CD4-positive, alpha-beta T cell (primary cell): ENCODE results near the gene FOXD4L1. TPM values are rescaled to one million over a fixed set of nuclear protein-coding genes. Genes with fewer than 3 reads are reported as not detected.
"Not testable (repeated sequence)": the region's sequence is repeated elsewhere in the genome, so short reads cannot be mapped to it uniquely, and the experiment has no call there.

Experiments
- ATAC-seq: fragments of 200-7000 bp; cut with Tn5 transposase; one replicate; pipeline ENCODE4 v1.10.0; 2022; ENCODE audit warnings: mild to moderate bottlenecking; ENCODE audit not compliant: poor library complexity
- CTCF ChIA-PET: fragments of 350-600 bp; sonication (Branson Sonifier 250); formaldehyde crosslinking; loops from one replicate; lab custom pipeline; 2021; ENCODE audit warnings: antibody characterized with exemption, inconsistent platforms; lab: Charles Lee
- POLR2A ChIA-PET: fragments of 350-600 bp; sonication (Branson Sonifier 250); formaldehyde crosslinking; loops from one replicate; lab custom pipeline; 2021; ENCODE audit warnings: antibody characterized with exemption, inconsistent platforms; lab: Charles Lee
- DNase-seq, 14 experiments: peaks; one replicate each; pipeline ENCODE4 v3.0.0-alpha.2; 2013 to 2020; ENCODE audit warnings: mixed read lengths in 2 of 14
- H3K27ac ChIP-seq, 2 donors: one replicate each; pipeline versions ENCODE4 v1.5.1 to v1.7.0; 2013; ENCODE audit warnings: low read length in 2 of 2, low read depth in 1 of 2, mild to moderate bottlenecking in 1 of 2
- H3K27me3 ChIP-seq, 2 experiments: 1 replicate in 1 of 2; 2 replicates in 1 of 2; pipeline versions ENCODE4 v1.6.1 to v1.7.0; 2013; ENCODE audit warnings: low read length in 2 of 2, control low read depth in 1 of 2, mild to moderate bottlenecking in 1 of 2, moderate library complexity in 1 of 2; ENCODE audit not compliant: insufficient read depth in 2 of 2, control insufficient read depth in 1 of 2
- H3K36me3 ChIP-seq: one replicate; pipeline ENCODE4 v1.6.1; 2013; ENCODE audit warnings: low read length, control low read depth; ENCODE audit not compliant: insufficient read depth
- H3K4me1 ChIP-seq: one replicate; pipeline ENCODE4 v1.6.1; 2013; ENCODE audit warnings: low read length, control low read depth; ENCODE audit not compliant: insufficient read depth
- H3K4me3 ChIP-seq: one replicate; pipeline ENCODE4 v1.5.1; 2013; ENCODE audit warnings: mild to moderate bottlenecking, low read length, moderate library complexity
- H3K9me3 ChIP-seq, 2 experiments: 1 replicate in 1 of 2; 2 replicates in 1 of 2; pipeline versions ENCODE4 v1.6.1 to v1.7.0; 2013; ENCODE audit warnings: low read length in 2 of 2, mild to moderate bottlenecking in 2 of 2, control low read depth in 1 of 2, moderate library complexity in 1 of 2; ENCODE audit not compliant: control insufficient read depth in 1 of 2, insufficient read depth in 1 of 2
- H3K27ac Mint-ChIP-seq: one replicate; pipeline ENCODE4 v1.8.0; 2020; ENCODE audit warnings: mixed read lengths
- H3K27me3 Mint-ChIP-seq: one replicate; pipeline ENCODE4 v1.8.0; 2021; ENCODE audit warnings: mixed read lengths
- H3K36me3 Mint-ChIP-seq: one replicate; pipeline ENCODE4 v1.8.0; 2021; ENCODE audit warnings: low read depth, mixed read lengths
- H3K4me1 Mint-ChIP-seq: one replicate; pipeline ENCODE4 v1.8.0; 2021; ENCODE audit warnings: low read depth, mixed read lengths
- H3K4me3 Mint-ChIP-seq: one replicate; pipeline ENCODE4 v1.8.0; 2020; ENCODE audit warnings: mild to moderate bottlenecking, mixed read lengths
- H3K9me3 Mint-ChIP-seq: one replicate; pipeline ENCODE4 v1.8.0; 2020; ENCODE audit warnings: mixed read lengths
- intact Hi-C, 2 experiments: fragments of 100-400 bp; cut with DNase I in 1 of 2; cut with micrococcal nuclease in 1 of 2; formaldehyde crosslinking; loops; one replicate each; pipeline versions ENCODE4 v1.15.1 to v1.9.0; 2023 to 2025; cut with DNase I, micrococcal nuclease
- polyA plus RNA-seq, 2 donors: library from polyadenylated mRNA; unstranded; fragments of 120-200 nt; gene quantifications; one replicate each; pipeline ENCODE4 v1.2.1, GENCODE V29; 2013
- total RNA-seq, 174 experiments: library from RNA in 2 of 174; stranded (reverse) in 2 of 174; gene quantifications; one replicate each; pipeline ENCODE4 v1.2.3 and lab custom pipeline; 2021 to 2026

Gene FOXD4L1
- total RNA-seq (not detected), total RNA-seq (lab: John Stamatoyannopoulos, UW) (0 to 0.85 (median 0.16) reads per million in 172 experiments)
- 0.08 TPM for polyA plus RNA-seq (2013, experiment 1 of 2)
- polyA plus RNA-seq (2013, experiment 2 of 2), result 0.10 TPM

GRCh38 chr2:113498365-113498764, at the start of gene FOXD4L1:
Gene FOXD4L1, plus strand, starts transcription at chr2:113498665. Its CDS starts 592 bp downstream, at chr2:113499257.
- DNase-seq, POLR2A ChIA-PET, CTCF ChIA-PET, H3K9me3 Mint-ChIP-seq, H3K27ac Mint-ChIP-seq, H3K4me1 Mint-ChIP-seq, intact Hi-C loops, H3K27ac ChIP-seq, H3K9me3 ChIP-seq, ATAC-seq, H3K36me3 Mint-ChIP-seq, H3K4me3 ChIP-seq, H3K36me3 ChIP-seq: not testable (repeated sequence)
- Histone ChIP-seq H3K27me3 (peaks cover 9 to 15% of the 10 kb centered on the region in 2 experiments), H3K4me1 (peaks cover 30% of the 10 kb centered on the region)
- Mint-ChIP-seq H3K27me3 (peaks cover 11% of the 10 kb centered on the region), H3K4me3 (peak within 1 kb of the TSS; percentile 34)

GRCh38 chr2:113465770-113466169, 32.7 kb upstream of the FOXD4L1 start:
- H3K4me3 Mint-ChIP-seq, H3K27me3 ChIP-seq, ATAC-seq, H3K27ac Mint-ChIP-seq, H3K27me3 Mint-ChIP-seq, POLR2A ChIA-PET, H3K36me3 Mint-ChIP-seq, H3K36me3 ChIP-seq, H3K9me3 ChIP-seq, H3K27ac ChIP-seq, H3K9me3 Mint-ChIP-seq, DNase-seq, H3K4me1 Mint-ChIP-seq, intact Hi-C loops, H3K4me3 ChIP-seq, CTCF ChIA-PET, H3K4me1 ChIP-seq: not testable (repeated sequence)

GRCh38 chr2:113476688-113477368, 21.6 kb upstream of the FOXD4L1 start:
- ATAC-seq, H3K27me3 ChIP-seq, H3K4me1 ChIP-seq, H3K4me3 Mint-ChIP-seq, H3K27ac Mint-ChIP-seq, CTCF ChIA-PET, DNase-seq, intact Hi-C loops, H3K9me3 Mint-ChIP-seq, H3K27me3 Mint-ChIP-seq, POLR2A ChIA-PET, H3K9me3 ChIP-seq, H3K4me1 Mint-ChIP-seq, H3K36me3 ChIP-seq, H3K36me3 Mint-ChIP-seq, H3K27ac ChIP-seq, H3K4me3 ChIP-seq: not testable (repeated sequence)

GRCh38 chr2:113496527-113496926, 1.9 kb upstream of the FOXD4L1 start:
- H3K4me1 Mint-ChIP-seq, H3K27ac Mint-ChIP-seq, H3K27ac ChIP-seq, H3K36me3 ChIP-seq, H3K4me3 ChIP-seq, H3K27me3 Mint-ChIP-seq, POLR2A ChIA-PET, H3K9me3 ChIP-seq, DNase-seq, CTCF ChIA-PET, ATAC-seq, H3K9me3 Mint-ChIP-seq, H3K36me3 Mint-ChIP-seq, H3K27me3 ChIP-seq, intact Hi-C loops, H3K4me3 Mint-ChIP-seq: not testable (repeated sequence)
- peaks cover 16% of the 10 kb centered on the region for H3K4me1 ChIP-seq

GRCh38 chr2:113499019-113499885, 787 bp downstream of the FOXD4L1 start:
- ATAC-seq, H3K27ac Mint-ChIP-seq, H3K36me3 Mint-ChIP-seq, CTCF ChIA-PET, H3K36me3 ChIP-seq, H3K4me3 Mint-ChIP-seq, H3K4me3 ChIP-seq, H3K9me3 Mint-ChIP-seq, H3K4me1 Mint-ChIP-seq, POLR2A ChIA-PET, intact Hi-C loops, H3K27ac ChIP-seq: not testable (repeated sequence)
- H3K9me3 ChIP-seq, result peaks cover 0 to 15% of the 10 kb centered on the region in 2 experiments
- peaks cover 13% of the 10 kb centered on the region for H3K27me3 Mint-ChIP-seq
- peak in 1 of 14 experiments; percentile 6 for DNase-seq
- H3K4me1 ChIP-seq, result peaks cover 37% of the 10 kb centered on the region
- peaks cover 16 to 20% of the 10 kb centered on the region in 2 experiments for H3K27me3 ChIP-seq

GRCh38 chr2:113499886-113500722, 1.6 kb downstream of the FOXD4L1 start:
- POLR2A ChIA-PET, H3K27ac Mint-ChIP-seq, ATAC-seq, H3K36me3 Mint-ChIP-seq, intact Hi-C loops, DNase-seq, H3K36me3 ChIP-seq, CTCF ChIA-PET, H3K4me1 Mint-ChIP-seq, H3K27ac ChIP-seq, H3K4me3 ChIP-seq, H3K9me3 Mint-ChIP-seq: not testable (repeated sequence)
- H3K27me3 Mint-ChIP-seq, result peaks cover 16% of the 10 kb centered on the region
- peaks cover 0 to 15% of the 10 kb centered on the region in 2 experiments for H3K9me3 ChIP-seq
- peaks cover 18 to 21% of the 10 kb centered on the region in 2 experiments for H3K27me3 ChIP-seq
- H3K4me3 Mint-ChIP-seq, result peak overlapping the region; percentile 45
- H3K4me1 ChIP-seq, result peaks cover 37% of the 10 kb centered on the region
